ENCODE measurements around the gene NAPEPLD. TPM values are rescaled to one million over a fixed set of nuclear protein-coding genes. Genes with fewer than 3 reads are reported as not detected.
"Not testable (repeated sequence)": the region's sequence is repeated elsewhere in the genome, so short reads cannot be mapped to it uniquely, and the experiment has no call there.

The NAPEPLD gene
- total and polyA plus RNA-seq, 2 experiments from 2014 or later = 9.4 to 10.7 TPM

- no peak for TF ChIP-seq ZNF462 (CRISPR knock-in tag; IDR thresholded peaks at IDR 0.05)
Observed at GRCh38 chr7:103097041-103097440, 51.9 kb downstream of the NAPEPLD start (continued).

- H3K27ac Mint-ChIP-seq; H3K4me2 ChIP-seq; H3K79me2 ChIP-seq (replicated peaks; ENCODE audit: insufficient read depth); DNase-seq (ENCODE audit: low spot score); H2AFZ ChIP-seq; H3K9me3 Mint-ChIP-seq; H3K4me3 Mint-ChIP-seq; H3K27me3 ChIP-seq (ENCODE audit: insufficient read depth); H4K20me1 ChIP-seq (replicated peaks; ENCODE audit: insufficient read depth); H3K9me2 ChIP-seq (ENCODE audit: insufficient read depth); H3F3A ChIP-seq (replicated peaks; ENCODE audit: low read depth); H3K4me1 ChIP-seq (ENCODE audit: insufficient read depth); H3K27ac ChIP-seq (ENCODE audit: low read depth); H3K4me3 ChIP-seq; H3K4me1 Mint-ChIP-seq; ATAC-seq; H3K27me3 Mint-ChIP-seq (ENCODE audit: insufficient read depth, low read depth, poor library complexity); H3K36me3 ChIP-seq (ENCODE audit: insufficient read depth): not testable (repeated sequence)
- peaks cover 26% of the 10 kb centered on the region for H3K36me3 Mint-ChIP-seq (ENCODE audit: low read depth)
Observed at GRCh38 chr7:103095558-103095957, 53.3 kb downstream of the NAPEPLD start.

- DNase-seq (ENCODE audit: low spot score) = no peak
- no peak for ATAC-seq
- H3F3A ChIP-seq (replicated peaks; ENCODE audit: low read depth) = no peaks in the 10 kb centered on the region
- H3K4me1 Mint-ChIP-seq = no peaks in the 10 kb centered on the region
- H2AFZ ChIP-seq = no peak overlapping the region
- no peak overlapping the region for H3K27ac ChIP-seq (ENCODE audit: low read depth)
- no peaks in the 10 kb centered on the region for H3K9me3 Mint-ChIP-seq
- no peak overlapping the region for H3K4me3 ChIP-seq
- H3K4me2 ChIP-seq = no peak overlapping the region
- no peaks in the 10 kb centered on the region for H3K4me1 ChIP-seq (ENCODE audit: insufficient read depth)
- TF ChIP-seq NANOG (IDR thresholded peaks at IDR 0.05; ENCODE audit: borderline replicate concordance) (no peak), CTCF (conservative IDR thresholded peaks at IDR 0.05; ENCODE audit: low read depth in 2 of 2) (peak in 1 of 2 experiments; percentile 35; a peak in 2 of 4 replicates)
- peaks cover 34% of the 10 kb centered on the region for H3K36me3 Mint-ChIP-seq (ENCODE audit: low read depth)
- H3K9me2 ChIP-seq (ENCODE audit: insufficient read depth) = 0 out of 2 replicates have a peak, but pooled peaks cover 2% of the 10 kb centered on the region
- no peaks in the 10 kb centered on the region for H4K20me1 ChIP-seq (replicated peaks; ENCODE audit: insufficient read depth)
- H3K27me3 Mint-ChIP-seq (ENCODE audit: insufficient read depth, low read depth, poor library complexity) = no peaks in the 10 kb centered on the region
- H3K36me3 ChIP-seq (ENCODE audit: insufficient read depth) = peaks cover 7% of the 10 kb centered on the region; the same call in 1 of the 2 replicates
- no peaks in the 10 kb centered on the region for H3K27me3 ChIP-seq (ENCODE audit: insufficient read depth)
- H3K79me2 ChIP-seq (replicated peaks; ENCODE audit: insufficient read depth) = no peaks in the 10 kb centered on the region
- H3K4me3 Mint-ChIP-seq = no peak overlapping the region
- no peak overlapping the region for H3K27ac Mint-ChIP-seq
Observed at GRCh38 chr7:103094102-103094501, 54.8 kb downstream of the NAPEPLD start.

All from GM23338 (cell line).